AG09309 (cell line): ENCODE measurements around the gene BRI3BP.

Experiments used
- DNase-seq: peaks from one replicate; pipeline ENCODE4 v3.0.0-alpha.2; 2010; ENCODE audit warnings: low read depth
- H3K4me3 ChIP-seq: 2 replicates; pipeline ENCODE4 v1.5.1; 2011; ENCODE audit warnings: mild to moderate bottlenecking, low read depth, low read length, moderate library complexity; ENCODE audit not compliant: control insufficient read depth
- CTCF ChIP-seq: IDR thresholded peaks from 2 replicates; pipeline ENCODE4 v1.5.1; 2011; ENCODE audit warnings: mild to moderate bottlenecking, low read depth, low read length, inconsistent platforms; ENCODE audit not compliant: insufficient read depth, control insufficient read depth; ENCODE audit errors: missing control alignments

Gene BRI3BP

GRCh38 chr12:124961055-124961454 lies 32.4 kb upstream of the BRI3BP start:
- H3K4me3 ChIP-seq, result no peak overlapping the region
- no peak for DNase-seq
- no peak for TF ChIP-seq CTCF

- TF ChIP-seq CTCF, result no peak
Observed at GRCh38 chr12:124963211-124963610, 30.2 kb upstream of the BRI3BP start.

GRCh38 chr12:124964251-124964650 lies 29.2 kb upstream of the BRI3BP start:
- no peak for TF ChIP-seq CTCF
- no peak overlapping the region for H3K4me3 ChIP-seq
- no peak for DNase-seq

More at GRCh38 chr12:124963211-124963610, 30.2 kb upstream of the BRI3BP start:
- H3K4me3 ChIP-seq, result no peak overlapping the region
- no peak for DNase-seq

GRCh38 chr12:124964836-124965462 lies 28.5 kb upstream of the BRI3BP start:
- no peak for DNase-seq
- no peak overlapping the region for H3K4me3 ChIP-seq
- TF ChIP-seq CTCF, result no peak

- no peak overlapping the region for H3K4me3 ChIP-seq
- DNase-seq, result no peak
- TF ChIP-seq CTCF, result no peak
Observed at GRCh38 chr12:124967016-124967739, 26.3 kb upstream of the BRI3BP start.

- TF ChIP-seq CTCF, result no peak
- H3K4me3 ChIP-seq, result no peak overlapping the region
- no peak for DNase-seq
Observed at GRCh38 chr12:124968656-124969055, 24.8 kb upstream of the BRI3BP start.
